Anterior cingulate cortex (tissue), 58 donors: ENCODE data around the gene ZC3HAV1.
"Not testable (repeated sequence)": the region's sequence is repeated elsewhere in the genome, so short reads cannot be mapped to it uniquely, and the experiment has no call there.

Experiments used
- DNase-seq, 58 donors: peaks; one replicate each; lab custom pipeline; 2025; lab: John Stamatoyannopoulos, UW

The ZC3HAV1 gene

GRCh38 chr7:139114018-139114417, 4.5 kb upstream of the ZC3HAV1 start:
- no peak for DNase-seq

- no peak for DNase-seq
Measured at GRCh38 chr7:139112741-139113250, 3.3 kb upstream of the ZC3HAV1 start.

- DNase-seq, result no peak
Measured at GRCh38 chr7:139112316-139112715, 2.8 kb upstream of the ZC3HAV1 start.

GRCh38 chr7:139111811-139112301, 2.3 kb upstream of the ZC3HAV1 start:
- no peak for DNase-seq

GRCh38 chr7:139111147-139111546, 1.6 kb upstream of the ZC3HAV1 start:
- DNase-seq, result no peak

- peak in 1 of 58 donors; percentile 55 for DNase-seq
Measured at GRCh38 chr7:139109983-139110411, 477 bp upstream of the ZC3HAV1 start.

GRCh38 chr7:139108266-139109187, 993 bp downstream of the ZC3HAV1 start:
- DNase-seq, result peak in 14 of 58 donors; percentile 3 to 52 (median 20)

- DNase-seq, result no peak
Measured at GRCh38 chr7:139106959-139107358, 2.6 kb downstream of the ZC3HAV1 start.

GRCh38 chr7:139106227-139106626, 3.3 kb downstream of the ZC3HAV1 start:
- DNase-seq, result not testable (repeated sequence)

- no peak for DNase-seq
Measured at GRCh38 chr7:139105484-139105883, 4.0 kb downstream of the ZC3HAV1 start.

- DNase-seq, result no peak
Measured at GRCh38 chr7:139104091-139104450, 5.4 kb downstream of the ZC3HAV1 start.

GRCh38 chr7:139103057-139103815, 6.3 kb downstream of the ZC3HAV1 start:
- no peak for DNase-seq

- DNase-seq, result not testable (repeated sequence)
Measured at GRCh38 chr7:139101637-139102158, 7.8 kb downstream of the ZC3HAV1 start.

- no peak for DNase-seq
Measured at GRCh38 chr7:139099172-139099947, 10.2 kb downstream of the ZC3HAV1 start.

- DNase-seq, result no peak
Measured at GRCh38 chr7:139095194-139095659, 14.3 kb downstream of the ZC3HAV1 start.

GRCh38 chr7:139094596-139094995, 14.9 kb downstream of the ZC3HAV1 start:
- DNase-seq, result no peak

GRCh38 chr7:139094030-139094429, 15.5 kb downstream of the ZC3HAV1 start:
- DNase-seq, result no peak

- DNase-seq, result not testable (repeated sequence)
Measured at GRCh38 chr7:139093512-139093911, 16.0 kb downstream of the ZC3HAV1 start.

- DNase-seq, result no peak
Measured at GRCh38 chr7:139092090-139092796, 17.3 kb downstream of the ZC3HAV1 start.
